Activated effector memory CD4-positive, alpha-beta T cell treated with Interleukin-2 at 50 U/mL for 16 hours (primary cell): Measurements from ENCODE around the gene PADI2.

Experiments
- DNase-seq: peaks from one replicate; pipeline ENCODE4 v3.0.0-alpha.2; 2020

PADI2 gene

DNA sequence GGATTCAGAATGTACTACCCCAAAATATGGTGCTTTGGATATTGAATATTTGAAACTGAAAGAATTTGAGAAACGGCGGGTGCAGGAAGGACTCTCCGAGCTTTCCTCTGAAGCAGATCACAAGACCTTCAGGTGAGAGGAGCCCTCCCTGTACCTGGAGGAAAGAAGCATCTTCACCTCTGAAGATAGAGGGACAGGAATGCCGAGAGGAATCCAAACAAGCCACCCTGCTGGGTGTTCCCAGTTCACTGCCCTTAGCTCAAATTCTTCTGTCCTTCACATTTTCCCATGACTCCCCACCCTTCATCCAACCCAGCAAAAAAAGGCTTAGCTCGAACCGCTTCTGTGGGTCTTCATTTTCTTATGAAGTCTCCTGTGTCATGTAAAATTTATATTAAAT is 18.2 kb upstream of the PADI2 start:
- no peak for DNase-seq

- no peak for DNase-seq
These were observed 17.7 kb upstream of the PADI2 start for GRCh38 chr1:17136936-17137335.

GRCh38 chr1:17136145-17136544 is 16.9 kb upstream of the PADI2 start:
- no peak for DNase-seq

DNA sequence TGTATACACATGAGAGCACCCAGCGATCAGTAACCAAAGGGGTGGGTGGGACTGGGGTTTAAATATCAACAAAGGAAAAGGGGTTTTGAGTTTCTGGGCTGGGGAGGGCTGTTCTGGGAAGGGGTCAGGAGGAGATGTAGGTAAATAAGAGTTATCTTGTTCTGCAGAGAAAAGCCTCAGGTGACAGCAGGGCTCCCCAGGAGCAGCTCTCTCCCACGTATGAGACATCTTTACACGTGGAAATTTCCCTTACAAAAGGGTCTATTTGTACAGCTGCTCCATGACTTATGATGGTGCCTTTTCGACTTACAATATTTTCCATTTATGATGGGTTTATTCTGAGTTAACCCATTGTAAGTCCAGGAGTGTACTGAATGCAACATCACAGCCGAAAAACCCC is 16.3 kb upstream of the PADI2 start:
- no peak for DNase-seq

GRCh38 chr1:17134724-17135123 is 15.5 kb upstream of the PADI2 start:
- DNase-seq = no peak

GRCh38 chr1:17134034-17134433 is 14.8 kb upstream of the PADI2 start:
- no peak for DNase-seq

DNA sequence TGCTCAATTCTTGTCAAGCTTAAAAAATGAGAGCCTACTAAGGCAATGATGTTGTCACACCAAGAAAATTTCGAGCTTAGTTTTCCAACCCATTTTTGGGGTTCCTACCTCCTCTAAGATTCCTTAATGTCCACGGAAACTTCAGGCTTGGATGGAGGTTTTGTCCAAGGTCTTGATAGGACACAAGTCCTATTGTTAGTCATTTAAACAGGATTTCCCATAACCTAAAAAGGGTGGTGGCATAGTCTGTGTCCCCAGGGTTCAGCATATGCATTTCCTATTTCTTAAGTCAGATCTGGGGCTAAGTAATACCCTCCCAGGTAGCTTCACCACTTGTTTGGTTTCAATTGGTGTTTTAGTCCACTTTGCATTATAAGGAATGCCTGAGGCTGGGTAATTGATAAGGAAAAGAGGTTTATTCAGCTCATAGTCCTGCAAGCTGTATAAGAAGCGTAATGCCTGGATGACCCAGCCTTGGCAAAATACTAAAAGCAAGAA is 10.9 kb upstream of the PADI2 start:
- no peak for DNase-seq

GRCh38 chr1:17128361-17128760 is 9.1 kb upstream of the PADI2 start:
- DNase-seq = no peak

GRCh38 chr1:17125756-17126237 is 6.5 kb upstream of the PADI2 start:
- peak; percentile 65 for DNase-seq

DNA sequence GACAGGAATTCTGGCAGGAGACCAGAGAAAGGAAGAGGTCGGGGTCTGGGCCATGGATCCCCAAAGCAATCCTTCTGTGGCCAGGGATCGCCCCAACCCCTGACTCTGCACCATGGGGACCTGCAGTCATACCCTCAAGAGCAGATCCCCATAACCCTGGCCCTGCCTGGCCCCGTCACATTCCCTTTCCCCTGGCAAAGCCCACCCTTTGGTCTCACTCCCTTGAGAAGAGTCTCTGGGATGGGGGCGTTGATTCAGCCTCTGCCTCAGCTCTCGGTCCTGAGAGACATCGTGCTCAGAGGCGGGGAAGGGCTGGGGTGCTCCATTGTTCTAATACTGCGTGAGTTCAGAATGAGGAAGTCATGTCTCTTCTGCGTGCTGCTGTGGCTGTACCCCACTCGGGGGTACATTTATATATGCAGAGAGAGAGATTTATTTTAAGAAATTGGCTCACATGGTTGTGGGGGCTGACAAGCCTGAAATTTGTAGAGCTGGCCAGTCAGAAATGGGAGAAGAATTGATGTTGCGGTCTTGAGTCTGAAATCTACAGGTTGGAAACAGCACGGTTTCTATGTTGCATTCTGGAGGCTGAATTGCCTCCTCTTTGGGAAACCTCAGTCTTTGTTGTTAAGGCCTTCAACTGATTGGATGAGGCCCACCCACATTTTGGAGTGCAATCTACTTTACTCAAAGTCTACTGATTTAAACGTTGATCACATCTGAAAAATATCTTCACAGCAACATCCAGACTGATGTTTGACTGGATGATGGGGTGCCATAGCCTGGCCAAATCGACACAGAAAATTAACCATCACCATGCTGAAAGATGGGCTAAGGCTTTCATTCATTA is 4.2 kb upstream of the PADI2 start:
- no peak for DNase-seq

DNA sequence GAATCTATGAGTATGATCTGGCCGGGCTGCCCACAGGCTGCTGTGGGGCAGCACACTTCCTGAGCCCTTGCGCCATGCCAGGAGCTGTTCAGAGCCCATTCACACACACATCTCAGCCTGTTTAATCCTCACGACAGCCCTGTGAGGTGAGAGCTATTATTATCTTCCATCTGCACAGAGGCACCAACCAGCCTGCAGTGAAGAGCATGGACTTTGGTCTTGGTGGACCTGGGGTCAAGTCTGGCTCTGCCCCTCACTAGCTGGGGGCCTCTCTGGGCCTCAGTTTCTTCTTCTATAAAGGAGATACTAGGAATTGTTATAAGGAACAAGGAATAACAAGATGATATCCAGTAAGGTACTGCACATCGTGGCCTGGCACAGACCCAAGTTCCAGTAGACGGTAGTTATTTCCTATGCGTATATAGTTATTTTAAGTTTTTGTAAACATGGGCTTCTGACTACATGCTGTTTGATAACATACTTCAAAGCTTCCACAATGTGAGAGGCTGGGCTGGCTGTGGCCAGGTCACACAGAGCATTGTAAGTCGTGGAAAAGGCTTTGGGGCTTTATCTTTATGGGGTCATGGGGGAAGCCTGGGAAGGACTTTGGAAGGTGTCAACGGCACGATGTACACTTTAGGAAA is 3.4 kb upstream of the PADI2 start:
- DNase-seq = no peak

- no peak for DNase-seq
These were observed 2.6 kb upstream of the PADI2 start for GRCh38 chr1:17121881-17122280.

DNA sequence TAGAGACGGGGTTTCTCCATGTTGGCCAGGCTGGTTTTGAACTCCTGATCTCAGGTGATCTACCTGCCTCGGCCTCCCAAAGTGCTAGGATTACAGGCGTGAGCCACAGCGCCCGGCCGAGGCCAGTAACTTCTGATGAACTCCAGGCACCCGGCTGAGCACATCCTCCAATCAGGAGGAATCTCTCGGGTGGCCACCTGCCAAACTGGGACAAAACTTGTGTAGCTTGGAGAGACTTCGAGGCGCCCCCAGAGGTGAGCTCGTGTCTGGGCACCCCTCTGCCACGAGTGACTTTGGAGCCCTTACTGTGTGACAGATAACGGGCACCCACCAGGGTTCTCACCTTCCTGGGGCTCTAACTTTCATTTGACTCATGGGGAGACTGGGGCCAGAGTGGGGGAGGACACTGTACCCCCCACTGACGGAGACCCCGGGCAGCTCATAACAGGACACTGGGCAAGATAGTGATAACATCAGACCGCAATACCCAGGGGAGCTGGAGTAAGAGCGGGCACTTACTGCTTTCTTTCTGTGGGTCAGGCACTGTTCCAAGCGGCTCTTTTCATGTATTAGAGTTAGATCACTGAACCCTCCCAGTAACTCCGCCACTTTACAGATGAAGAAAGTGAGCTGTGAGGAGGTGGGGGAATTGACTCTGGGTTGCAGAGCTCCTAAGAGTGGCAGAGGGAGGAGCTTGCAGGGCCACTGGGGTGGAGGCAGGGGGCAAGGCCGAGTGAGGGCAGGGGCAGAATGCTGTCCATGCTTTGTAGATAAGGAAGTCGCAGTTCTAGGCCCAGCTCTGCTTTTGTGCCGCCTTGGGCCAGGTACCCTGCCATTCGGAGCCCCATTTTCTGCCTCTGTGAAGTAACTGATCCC is 1.9 kb upstream of the PADI2 start:
- no peak for DNase-seq

GRCh38 chr1:17120481-17120877 is 1.2 kb upstream of the PADI2 start:
- no peak for DNase-seq

- no peak for DNase-seq
These were observed 676 bp upstream of the PADI2 start for GRCh38 chr1:17119773-17120480.

GRCh38 chr1:17118706-17119075 is 560 bp downstream of the PADI2 start:
- no peak for DNase-seq

- DNase-seq = no peak
These were observed 983 bp downstream of the PADI2 start for GRCh38 chr1:17118268-17118667.

DNA sequence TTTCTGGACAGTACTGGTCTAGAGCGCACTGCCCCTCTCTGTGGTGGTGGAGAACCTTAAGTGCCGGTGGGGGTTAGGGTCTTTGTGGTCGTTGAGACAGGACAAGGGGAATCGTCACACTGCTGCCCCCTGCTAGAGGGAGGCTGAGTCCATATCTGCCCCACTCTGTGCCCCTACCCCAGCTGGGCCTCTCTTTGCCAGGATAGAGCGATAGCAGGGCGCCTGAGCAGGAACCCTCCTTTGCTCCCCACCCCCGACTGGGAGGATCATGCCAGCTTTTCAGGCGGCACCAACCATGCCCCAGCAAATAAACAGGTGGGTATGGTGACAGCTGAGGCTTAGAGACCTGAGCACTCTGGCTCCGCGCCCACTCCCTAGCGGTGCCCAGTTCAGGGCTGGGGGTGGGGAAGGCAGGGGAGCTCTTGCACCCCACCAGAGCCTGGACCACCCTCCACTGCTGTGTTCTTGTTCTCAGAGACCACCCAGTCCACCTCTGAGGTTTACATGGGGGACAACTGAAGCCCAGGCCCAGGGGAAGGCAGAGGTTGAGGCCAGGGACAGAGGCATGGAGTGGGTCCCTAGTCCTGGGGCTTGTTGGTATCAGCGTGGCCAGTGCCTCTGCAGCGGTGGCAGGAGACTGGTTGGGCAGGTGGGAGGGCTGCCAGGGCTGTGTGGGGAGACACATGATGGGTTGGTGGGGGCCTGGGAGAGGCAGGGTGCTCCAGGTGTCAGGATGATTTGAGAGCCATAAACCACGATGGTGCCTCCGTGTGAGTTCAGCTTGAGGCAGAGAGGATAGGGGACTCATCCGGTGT is 1.6 kb downstream of the PADI2 start:
- no peak for DNase-seq

- DNase-seq = no peak
These were observed 2.6 kb downstream of the PADI2 start for GRCh38 chr1:17116643-17117042.

- DNase-seq = no peak
These were observed 5.3 kb downstream of the PADI2 start for GRCh38 chr1:17113963-17114362.

GRCh38 chr1:17112496-17113236 is 6.6 kb downstream of the PADI2 start:
- DNase-seq = no peak
